ENCODE measurements around the gene ANKFY1. TPM values are rescaled to one million over a fixed set of nuclear protein-coding genes. Genes with fewer than 3 reads are reported as not detected.

ANKFY1 gene
- total RNA-seq (ENCODE audit: unreplicated experiment), result 80.5 TPM
- long read RNA-seq, partial matches to known transcripts, result 1 of 3 reads
- long read RNA-seq, other reads (novel, unspliced or antisense), result 2 of 3 reads

- Mint-ChIP-seq H3K4me1 (ENCODE audit: low read depth, unreplicated experiment) (peaks cover 24% of the 10 kb centered on the region), H3K9me3 (ENCODE audit: unreplicated experiment) (peaks cover 14% of the 10 kb centered on the region), H3K27ac (ENCODE audit: unreplicated experiment) (peak within 1 kb of the TSS; percentile 85), H3K4me3 (ENCODE audit: unreplicated experiment) (peak within 1 kb of the TSS; percentile 92), H3K36me3 (ENCODE audit: unreplicated experiment) (peaks cover 4% of the 10 kb centered on the region), H3K27me3 (ENCODE audit: unreplicated experiment) (peaks cover 16% of the 10 kb centered on the region)
- DNase-seq, result peak; percentile 99
- no peak for TF ChIP-seq CTCF (IDR thresholded peaks at IDR 0.05; ENCODE audit: partially characterized antibody, unreplicated experiment)
Measured at GRCh38 chr17:4263282-4264215, at the start of gene ANKFY1. Gene ANKFY1, minus strand, starts transcription at chr17:4263979. Its CDS starts 38 bp downstream, at chr17:4263941.

DNA sequence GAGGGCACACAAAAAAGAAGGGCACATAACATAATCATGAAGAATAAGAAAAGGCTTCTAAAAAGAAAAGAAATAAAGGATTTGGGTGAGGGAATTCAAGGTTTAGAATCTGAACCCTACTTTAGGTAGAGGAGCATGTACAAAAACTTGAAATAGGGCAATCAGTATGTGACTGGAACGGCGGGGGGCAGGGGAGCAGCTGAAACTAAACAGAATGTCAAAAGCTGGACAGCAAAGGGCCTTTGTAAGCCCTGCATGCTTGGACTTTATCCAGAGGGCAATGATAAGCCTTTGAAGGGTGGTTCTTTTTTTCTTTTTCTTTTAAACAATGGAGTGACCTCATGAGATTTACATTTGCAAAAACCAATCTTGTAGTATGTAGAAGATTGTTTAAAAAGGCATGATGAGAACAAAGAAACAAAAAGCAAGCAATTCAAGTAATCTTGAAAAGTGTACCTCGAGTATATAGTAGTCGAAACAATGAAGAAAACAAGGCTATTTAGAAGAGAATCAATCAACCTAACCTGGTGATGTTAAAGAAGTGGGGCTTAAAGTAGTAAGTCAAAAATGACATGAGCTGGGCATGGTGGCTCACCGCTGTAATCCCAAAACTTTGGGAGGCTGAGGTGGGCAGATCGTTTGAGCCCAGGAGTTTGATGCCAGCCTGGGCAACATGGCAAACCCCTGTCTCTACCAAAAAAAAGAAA is 46.7 kb upstream of the ANKFY1 start:
- DNase-seq, result no peak
- TF ChIP-seq CTCF (IDR thresholded peaks at IDR 0.05; ENCODE audit: partially characterized antibody, unreplicated experiment), result no peak
- no peaks in the 10 kb centered on the region for H3K27me3 Mint-ChIP-seq (ENCODE audit: unreplicated experiment)
- no peak overlapping the region for H3K4me3 Mint-ChIP-seq (ENCODE audit: unreplicated experiment)
- H3K27ac Mint-ChIP-seq (ENCODE audit: unreplicated experiment), result no peak overlapping the region
- peaks cover 13% of the 10 kb centered on the region for H3K4me1 Mint-ChIP-seq (ENCODE audit: low read depth, unreplicated experiment)
- H3K36me3 Mint-ChIP-seq (ENCODE audit: unreplicated experiment), result peaks cover 7% of the 10 kb centered on the region
- peaks cover 7% of the 10 kb centered on the region for H3K9me3 Mint-ChIP-seq (ENCODE audit: unreplicated experiment)

- Mint-ChIP-seq H3K4me1 (ENCODE audit: low read depth, unreplicated experiment) (peaks cover 12% of the 10 kb centered on the region), H3K36me3 (ENCODE audit: unreplicated experiment) (peaks cover 7% of the 10 kb centered on the region), H3K27me3 (ENCODE audit: unreplicated experiment) (no peaks in the 10 kb centered on the region), H3K27ac (ENCODE audit: unreplicated experiment) (no peak overlapping the region), H3K9me3 (ENCODE audit: unreplicated experiment) (peaks cover 7% of the 10 kb centered on the region), H3K4me3 (ENCODE audit: unreplicated experiment) (no peak overlapping the region)
- TF ChIP-seq CTCF (IDR thresholded peaks at IDR 0.05; ENCODE audit: partially characterized antibody, unreplicated experiment), result no peak
- DNase-seq, result no peak
Measured at GRCh38 chr17:4309897-4310296, 46.1 kb upstream of the ANKFY1 start.

- H3K4me3 Mint-ChIP-seq (ENCODE audit: unreplicated experiment), result no peak overlapping the region
- peaks cover 9% of the 10 kb centered on the region for H3K9me3 Mint-ChIP-seq (ENCODE audit: unreplicated experiment)
- H3K27ac Mint-ChIP-seq (ENCODE audit: unreplicated experiment), result no peak overlapping the region
- peaks cover 10% of the 10 kb centered on the region for H3K4me1 Mint-ChIP-seq (ENCODE audit: low read depth, unreplicated experiment)
- no peak for DNase-seq
- no peaks in the 10 kb centered on the region for H3K27me3 Mint-ChIP-seq (ENCODE audit: unreplicated experiment)
- H3K36me3 Mint-ChIP-seq (ENCODE audit: unreplicated experiment), result peaks cover 7% of the 10 kb centered on the region
- no peak for TF ChIP-seq CTCF (IDR thresholded peaks at IDR 0.05; ENCODE audit: partially characterized antibody, unreplicated experiment)
Measured at GRCh38 chr17:4307179-4307930, 43.6 kb upstream of the ANKFY1 start.

Data from glutamatergic neuron (in vitro differentiated cells).